ENCODE measurements around the gene IPO11. TPM values are rescaled to one million over a fixed set of nuclear protein-coding genes. Genes with fewer than 3 reads are reported as not detected.

The IPO11 gene
- total and polyA plus RNA-seq, 2 of the 4 experiments (the other 2 are of a cell fraction): 12.6 to 40.0 TPM

- ATAC-seq (ENCODE audit: low read depth) (no peak), DNase-seq (no peak)
- peaks cover 0 to 2% of the 10 kb centered on the region in 2 experiments; a peak in 1 of 4 replicates for H3K79me1 ChIP-seq (ENCODE audit: low read depth in 1 of 2, low read length in 2 of 2)
- no peaks in the 10 kb centered on the region for H3K27me3 ChIP-seq (ENCODE audit: control insufficient read depth, insufficient read depth, low read length)
- H3K23ac ChIP-seq (ENCODE audit: low read depth, low read length): no peak overlapping the region
- no peak overlapping the region for H2BK20ac ChIP-seq (ENCODE audit: low read depth, low read length)
- no CpG with 5 or more reads among the region's 4 CpGs for WGBS, 2 experiments (ENCODE audit: extremely low coverage in 2 of 2, insufficient read length in 1 of 2)
- no peak overlapping the region for H3K4ac ChIP-seq (ENCODE audit: low read depth, low read length)
- H2BK15ac ChIP-seq (ENCODE audit: low read depth, low read length): no peak overlapping the region
- ChIA-PET CTCF (no interaction called here), POLR2A (ENCODE audit: unreplicated experiment) (no interaction called here)
- H2AK5ac ChIP-seq (ENCODE audit: low read depth, low read length): no peak overlapping the region
- no peak overlapping the region for H3K56ac ChIP-seq (ENCODE audit: extremely low read depth, insufficient read depth, low read length)
- intact Hi-C loops (cut with micrococcal nuclease) (no loop called here), in situ Hi-C loops (cut with MboI; ENCODE audit: low sequenced_read_pairs) (no loop called here), dilution Hi-C loops (cut with HindIII; ENCODE audit: low sequenced_read_pairs, unreplicated experiment) (no loop called here)
- no peaks in the 10 kb centered on the region for H3K9me1 ChIP-seq (ENCODE audit: insufficient read depth, low read length)
- no peak overlapping the region for H2BK120ac ChIP-seq (ENCODE audit: low read depth, low read length)
- no peak overlapping the region for H4K8ac ChIP-seq (ENCODE audit: low read depth in 2 of 2, low read length in 2 of 2)
- H3K36me3 ChIP-seq (ENCODE audit: control insufficient read depth, insufficient read depth, low read length): peaks cover 2% of the 10 kb centered on the region; the same call in 1 of the 2 replicates
- no peak for TF ChIP-seq FOS (IDR thresholded peaks at IDR 0.05; ENCODE audit: low read depth, low read length)
- no peak for TF ChIP-seq POLR2A (IDR thresholded peaks at IDR 0.05; ENCODE audit: low read depth, low read length)
- no peak for TF ChIP-seq CEBPB (IDR thresholded peaks at IDR 0.05; ENCODE audit: low read depth, low read length)
- H3K14ac ChIP-seq (replicated peaks; ENCODE audit: low read depth, low read length): no peak overlapping the region
- no peak overlapping the region for H4K91ac ChIP-seq (ENCODE audit: insufficient read depth, low read depth, low read length)
- no peak overlapping the region for H2AK9ac ChIP-seq (replicated peaks; ENCODE audit: low read depth, low read length, poor library complexity)
- H3K27ac ChIP-seq (ENCODE audit: insufficient read depth, low read length): no peak overlapping the region
- H3K18ac ChIP-seq (ENCODE audit: low read depth, low read length): no peak overlapping the region
- no TSS peak for BruUV-seq (replicated peaks)
- no peak overlapping the region for H3K4me3 ChIP-seq (ENCODE audit: insufficient read depth, low read depth, low read length)
- no peaks in the 10 kb centered on the region for H4K20me1 ChIP-seq (ENCODE audit: insufficient read depth, low read length)
- H4K5ac ChIP-seq (ENCODE audit: low read depth, low read length): no peak overlapping the region
- H2AFZ ChIP-seq (replicated peaks; ENCODE audit: low read length, poor library complexity): no peak overlapping the region
- H3K9me3 ChIP-seq (ENCODE audit: control insufficient read depth, insufficient read depth, low read length): peaks cover 4% of the 10 kb centered on the region
- H3K4me2 ChIP-seq (ENCODE audit: low read depth, low read length): no peak overlapping the region
- H2BK5ac ChIP-seq (ENCODE audit: low read depth, low read length, poor library complexity, severe bottlenecking): no peak overlapping the region
- no peaks in the 10 kb centered on the region for H3K4me1 ChIP-seq (ENCODE audit: control insufficient read depth, insufficient read depth, low read length)
- H3K9ac ChIP-seq (ENCODE audit: low read depth, low read length): no peak overlapping the region
These were observed 155.6 kb downstream of the IPO11 start for GRCh38 chr5:62568143-62568542.

Measured in IMR-90 (cell line).